Transverse colon (tissue), 4 donors: Measurements from ENCODE around the gene TOMM70.

Experiments
- CTCF ChIP-seq, 5 experiments: fragments of 200-600 bp in 3 of 5; fragments of 450-650 bp in 2 of 5; sonication (generic) in 3 of 5; IDR thresholded peaks; 1 replicate in 2 of 5; 2 replicates in 3 of 5; pipeline ENCODE4 v1.5.1; 2016 to 2017; ENCODE audit warnings: antibody characterized with exemption in 5 of 5, inconsistent platforms in 3 of 5, mild to moderate bottlenecking in 2 of 5, moderate library complexity in 1 of 5
- EP300 ChIP-seq: sonication (generic); formaldehyde crosslinking; IDR thresholded peaks from one replicate; pipeline ENCODE4 v1.6.1; 2017; ENCODE audit warnings: antibody characterized with exemption, low read depth
- POLR2A ChIP-seq: fragments of 450-650 bp; IDR thresholded peaks from one replicate; pipeline ENCODE4 v1.6.1; 2016; ENCODE audit warnings: antibody characterized with exemption, mild to moderate bottlenecking, moderate library complexity
- POLR2AphosphoS5 ChIP-seq, 3 donors: sonication (generic); formaldehyde crosslinking; IDR thresholded peaks; one replicate each; pipeline ENCODE4 v1.6.1; 2016; ENCODE audit warnings: antibody characterized with exemption in 3 of 3

DNA sequence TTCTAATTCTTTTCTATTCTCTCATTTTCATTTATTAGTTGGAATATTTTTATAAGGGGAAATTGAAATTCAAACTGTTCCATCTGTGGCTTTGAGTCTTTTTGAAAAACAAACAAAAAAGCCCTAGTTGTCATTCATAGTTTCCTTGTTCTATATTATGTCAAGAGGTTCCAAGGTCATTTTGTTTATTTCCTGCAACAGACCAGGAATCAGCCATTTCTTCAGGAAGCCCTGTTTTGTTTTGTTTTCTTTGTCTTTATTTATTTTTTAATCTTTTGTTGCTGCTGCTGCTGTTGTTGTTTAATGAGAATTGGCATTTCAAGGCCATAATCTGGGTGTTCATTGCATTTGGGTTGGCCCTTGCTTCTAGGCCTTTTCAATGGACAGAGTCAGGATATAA is 15.3 kb upstream of the TOMM70 start:
- no peak for TF ChIP-seq EP300
- no peak for TF ChIP-seq POLR2A
- no peak for TF ChIP-seq CTCF (IDR thresholded peaks at IDR 0.05)
- no peak for TF ChIP-seq POLR2AphosphoS5 (IDR thresholded peaks at IDR 0.05)
